Mucosa of descending colon (tissue), 3 donors: ENCODE results near the gene VAV3. TPM values are rescaled to one million over a fixed set of nuclear protein-coding genes. Genes with fewer than 3 reads are reported as not detected.

ENCODE experiments used
- ATAC-seq: fragments of 200-7000 bp; cut with Tn5 transposase; one replicate; pipeline ENCODE4 v1.9.1; 2020; ENCODE audit warnings: mild to moderate bottlenecking, moderate library complexity
- DNase-seq, 3 donors: peaks; one replicate each; pipeline ENCODE4 v3.0.0-alpha.2; 2020
- H3K36me3 ChIP-seq: fragments of 200-600 bp; one replicate; pipeline ENCODE4 v1.8.0; 2021; ENCODE audit warnings: low read depth, mild to moderate bottlenecking
- H3K4me1 ChIP-seq: fragments of 200-600 bp; one replicate; pipeline ENCODE4 v1.8.0; 2021; ENCODE audit warnings: low read depth, mild to moderate bottlenecking
- H3K4me3 ChIP-seq: fragments of 200-600 bp; one replicate; pipeline ENCODE4 v1.8.0; 2021; ENCODE audit warnings: mild to moderate bottlenecking
- H3K9me3 ChIP-seq: fragments of 200-600 bp; one replicate; pipeline ENCODE4 v1.8.0; 2021; ENCODE audit warnings: mild to moderate bottlenecking
- intact Hi-C, 2 donors: fragments of 100-400 bp; cut with DNase I in 1 of 2; cut with micrococcal nuclease in 1 of 2; formaldehyde crosslinking; loops; one replicate each; pipeline versions ENCODE4 v1.11.0 to v1.11.1; 2022; cut with DNase I, micrococcal nuclease
- total RNA-seq, 3 donors: library from RNA; stranded (reverse); fragmentation: NEBNext Ultra II Directional in 2 of 3; extraction: Animal tissue kit (Norgen Biotek cat#: 25700) in 2 of 3; gene quantifications; one replicate each; pipeline versions ENCODE4 v1.2.1 to v1.2.4, GENCODE V29; 2021 to 2023
- TF ChIP-seq, protein P1 (sequence below): fragments of 200-600 bp; IDR thresholded peaks from one replicate; pipeline ENCODE4 v1.8.0; 2022; ENCODE audit warnings: antibody characterized with exemption, mild to moderate bottlenecking
- donor health status: DM: no; HTN: no; CAD: no; lungs with moderate emphysema.
- donor health status: DM: no; HTN: no; CAD: no.
- donor health status: DM: no; HTN: yes; CAD: no.

VAV3 gene
- total RNA-seq, 3 donors from 2014 or later: 41.3 to 142 (median 101) TPM

DNA sequence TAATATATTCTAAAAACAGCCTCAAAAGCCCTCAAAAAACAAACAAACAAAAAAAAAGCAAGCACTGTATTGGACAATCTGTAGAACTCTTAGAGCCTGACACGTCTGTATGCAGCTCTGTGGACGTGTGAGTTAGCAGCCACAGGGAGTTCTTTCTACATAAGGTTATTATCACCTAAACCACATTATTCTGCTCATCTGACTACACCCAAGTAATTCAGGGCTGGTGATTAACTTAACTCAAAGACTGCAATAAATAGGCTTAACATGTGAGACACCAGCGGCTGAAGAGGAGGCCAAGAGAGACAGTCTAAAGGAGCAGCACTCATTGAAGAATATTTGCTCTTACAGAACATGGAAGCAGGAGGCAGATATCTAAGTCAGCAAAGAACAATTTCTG is 316.0 kb downstream of the VAV3 start:
- TF ChIP-seq, protein P1, sequence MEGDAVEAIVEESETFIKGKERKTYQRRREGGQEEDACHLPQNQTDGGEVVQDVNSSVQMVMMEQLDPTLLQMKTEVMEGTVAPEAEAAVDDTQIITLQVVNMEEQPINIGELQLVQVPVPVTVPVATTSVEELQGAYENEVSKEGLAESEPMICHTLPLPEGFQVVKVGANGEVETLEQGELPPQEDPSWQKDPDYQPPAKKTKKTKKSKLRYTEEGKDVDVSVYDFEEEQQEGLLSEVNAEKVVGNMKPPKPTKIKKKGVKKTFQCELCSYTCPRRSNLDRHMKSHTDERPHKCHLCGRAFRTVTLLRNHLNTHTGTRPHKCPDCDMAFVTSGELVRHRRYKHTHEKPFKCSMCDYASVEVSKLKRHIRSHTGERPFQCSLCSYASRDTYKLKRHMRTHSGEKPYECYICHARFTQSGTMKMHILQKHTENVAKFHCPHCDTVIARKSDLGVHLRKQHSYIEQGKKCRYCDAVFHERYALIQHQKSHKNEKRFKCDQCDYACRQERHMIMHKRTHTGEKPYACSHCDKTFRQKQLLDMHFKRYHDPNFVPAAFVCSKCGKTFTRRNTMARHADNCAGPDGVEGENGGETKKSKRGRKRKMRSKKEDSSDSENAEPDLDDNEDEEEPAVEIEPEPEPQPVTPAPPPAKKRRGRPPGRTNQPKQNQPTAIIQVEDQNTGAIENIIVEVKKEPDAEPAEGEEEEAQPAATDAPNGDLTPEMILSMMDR: no peak
- Histone ChIP-seq H3K4me1 (no peaks in the 10 kb centered on the region), H3K4me3 (no peak overlapping the region), H3K9me3 (no peaks in the 10 kb centered on the region), H3K36me3 (no peaks in the 10 kb centered on the region)
- intact Hi-C loops: no loop called here
- no peak for DNase-seq
- peak; percentile 41 for ATAC-seq

DNA sequence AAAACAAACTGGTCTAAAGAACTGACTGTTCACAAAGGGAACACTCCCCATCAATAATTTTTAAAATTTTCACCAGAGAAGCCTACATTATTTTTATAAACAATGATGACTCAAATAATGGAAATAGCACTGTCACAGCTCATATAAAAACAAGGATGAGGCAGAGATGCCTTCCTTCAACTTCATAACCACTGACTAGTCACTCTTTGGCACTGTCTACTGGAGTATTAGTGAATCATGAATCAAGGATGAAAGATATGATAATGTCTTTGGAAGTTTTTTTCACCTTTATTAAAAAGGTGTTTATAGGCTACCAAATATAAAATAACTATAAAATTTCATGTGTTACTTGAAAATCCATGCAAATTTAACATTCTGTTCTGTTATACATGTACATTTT is 316.9 kb downstream of the VAV3 start:
- Histone ChIP-seq H3K4me3 (no peak overlapping the region), H3K36me3 (no peaks in the 10 kb centered on the region), H3K9me3 (no peaks in the 10 kb centered on the region), H3K4me1 (no peaks in the 10 kb centered on the region)
- no peak for ATAC-seq
- TF ChIP-seq, protein P1: no peak
- intact Hi-C loops: no loop called here
- no peak for DNase-seq

DNA sequence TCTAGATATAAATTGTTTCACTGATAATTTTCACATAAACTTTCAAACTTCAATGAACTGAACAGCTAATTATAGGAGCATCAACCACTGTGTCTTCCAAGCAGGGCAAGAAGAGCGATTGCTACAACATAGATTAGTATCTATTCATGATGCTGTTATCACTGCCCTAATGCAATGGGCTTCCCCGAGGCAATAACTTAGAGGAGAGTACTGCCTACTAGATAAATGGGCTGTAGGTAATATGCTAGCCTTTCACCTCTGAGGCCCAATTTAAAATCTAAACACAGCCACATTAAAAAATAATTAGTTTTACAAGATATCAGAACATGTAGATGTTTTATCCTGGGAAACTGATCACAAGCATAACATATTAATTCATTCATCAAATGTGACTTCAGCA is 318.0 kb downstream of the VAV3 start:
- Histone ChIP-seq H3K36me3 (no peaks in the 10 kb centered on the region), H3K4me1 (no peaks in the 10 kb centered on the region), H3K4me3 (no peak overlapping the region), H3K9me3 (no peaks in the 10 kb centered on the region)
- intact Hi-C loops: no loop called here
- no peak for ATAC-seq
- DNase-seq: no peak
- TF ChIP-seq, protein P1: no peak

DNA sequence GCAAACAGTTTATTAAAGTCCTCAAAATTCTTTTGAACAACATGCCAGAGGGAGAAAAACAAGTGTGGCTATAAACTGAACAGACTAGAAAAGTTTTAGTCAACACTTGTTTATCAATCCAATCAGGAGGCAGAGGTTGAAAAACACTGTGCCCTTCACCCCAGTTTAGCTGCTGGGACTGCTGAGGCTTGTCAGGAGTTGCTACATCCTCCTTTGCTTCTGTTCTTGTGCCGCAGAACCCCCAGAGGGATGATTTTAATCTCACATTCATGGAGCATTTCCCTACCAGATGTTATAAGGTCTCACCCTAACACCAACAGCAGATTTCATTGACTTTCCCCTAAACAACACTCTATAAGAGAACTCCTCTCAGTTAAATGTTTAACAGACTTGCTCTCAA is 321.2 kb downstream of the VAV3 start:
- no peak for DNase-seq
- TF ChIP-seq, protein P1: no peak
- ATAC-seq: no peak
- Histone ChIP-seq H3K9me3 (no peaks in the 10 kb centered on the region), H3K4me3 (no peak overlapping the region), H3K36me3 (no peaks in the 10 kb centered on the region), H3K4me1 (no peaks in the 10 kb centered on the region)
- intact Hi-C loops: no loop called here

DNA sequence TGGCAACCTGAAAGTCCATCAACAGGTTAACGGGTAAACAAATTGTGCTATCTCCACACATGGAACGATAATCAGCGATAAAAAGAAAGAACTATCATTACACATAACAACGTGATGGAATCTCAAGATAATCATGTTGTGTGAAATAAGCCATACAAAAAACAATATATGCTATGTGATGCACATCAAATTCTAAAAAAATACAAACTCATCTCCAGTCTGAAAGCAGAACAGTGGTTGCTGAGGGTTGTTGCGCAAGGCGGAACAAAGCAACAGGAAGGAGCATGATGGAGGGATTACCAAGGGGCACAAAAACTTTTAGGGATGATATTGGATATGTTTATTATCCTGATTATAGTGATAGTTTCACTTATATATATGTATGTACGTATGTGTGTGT is 324.8 kb downstream of the VAV3 start:
- Histone ChIP-seq H3K9me3 (no peaks in the 10 kb centered on the region), H3K4me1 (no peaks in the 10 kb centered on the region), H3K36me3 (no peaks in the 10 kb centered on the region), H3K4me3 (no peak overlapping the region)
- intact Hi-C loops: no loop called here
- DNase-seq: no peak
- TF ChIP-seq, protein P1: no peak
- no peak for ATAC-seq

DNA sequence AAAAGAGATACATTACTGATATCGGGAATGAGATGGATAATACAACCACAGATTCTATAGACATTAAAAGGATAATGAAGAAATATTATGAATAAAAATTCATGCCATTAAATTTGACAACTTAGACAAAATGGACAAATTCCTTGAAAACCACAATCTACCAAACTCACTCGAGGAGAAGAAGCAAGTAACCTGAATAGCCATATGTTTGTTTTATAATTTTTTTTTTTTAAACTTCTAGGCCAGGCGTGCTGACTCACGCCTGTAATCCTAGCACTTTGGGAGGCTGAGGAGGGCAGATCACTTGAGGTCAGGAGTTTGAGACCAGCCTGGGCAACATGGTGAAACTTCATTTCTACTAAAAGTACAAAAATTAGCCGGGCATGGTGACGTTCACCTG is 327.9 kb downstream of the VAV3 start:
- intact Hi-C loops: no loop called here
- TF ChIP-seq, protein P1: no peak
- Histone ChIP-seq H3K36me3 (no peaks in the 10 kb centered on the region), H3K4me3 (no peak overlapping the region), H3K4me1 (no peaks in the 10 kb centered on the region), H3K9me3 (no peaks in the 10 kb centered on the region)
- DNase-seq (no peak), ATAC-seq (no peak)
